DND-41 (cell line): Measurements from ENCODE around the gene MYOF.

Source experiments
- ATAC-seq: fragments of 200-7000 bp; cut with Tn5 transposase; 3 replicates; pipeline ENCODE4 v1.9.1; 2021; ENCODE audit warnings: low read depth; ENCODE audit not compliant: insufficient read depth
- DNase-seq: peaks from one replicate; pipeline ENCODE4 v3.0.0-alpha.2; 2020
- H2AFZ ChIP-seq: 2 replicates; pipeline ENCODE4 v1.6.0; 2012; ENCODE audit warnings: low read depth, low read length
- H3K27ac ChIP-seq: 2 replicates; pipeline ENCODE4 v1.5.1; 2012; ENCODE audit warnings: low read length, inconsistent platforms
- H3K27me3 ChIP-seq: fragments of 200-600 bp; sonication (generic); 2 replicates; pipeline ENCODE4 v1.6.0; 2012; ENCODE audit warnings: low read length, mild to moderate bottlenecking, inconsistent platforms; ENCODE audit not compliant: insufficient read depth, poor library complexity
- H3K36me3 ChIP-seq: 2 replicates; pipeline ENCODE4 v1.5.1; 2012; ENCODE audit warnings: low read length, inconsistent platforms; ENCODE audit not compliant: insufficient read depth
- H3K4me1 ChIP-seq: 2 replicates; pipeline ENCODE4 v1.5.1; 2012; ENCODE audit warnings: mild to moderate bottlenecking, low read length; ENCODE audit not compliant: insufficient read depth
- H3K4me2 ChIP-seq: 2 replicates; pipeline ENCODE4 v1.6.0; 2012; ENCODE audit warnings: mild to moderate bottlenecking, moderate library complexity, low read length, inconsistent platforms; ENCODE audit not compliant: insufficient read depth
- H3K4me3 ChIP-seq, 2 experiments: fragments of 200-600 bp in 1 of 2; shearing (Covaris generic) in 1 of 2; 2 replicates each; pipeline ENCODE4 v1.5.1; 2012 to 2016; ENCODE audit warnings: inconsistent platforms in 2 of 2, low read length in 2 of 2, mild to moderate bottlenecking in 2 of 2, low read depth in 1 of 2, moderate library complexity in 1 of 2
- H3K79me2 ChIP-seq: 2 replicates; pipeline ENCODE4 v1.6.0; 2012; ENCODE audit warnings: low read length, inconsistent platforms; ENCODE audit not compliant: insufficient read depth
- H3K9ac ChIP-seq: 2 replicates; pipeline ENCODE4 v1.6.0; 2012; ENCODE audit warnings: low read depth, mild to moderate bottlenecking, inconsistent platforms, low read length, moderate library complexity
- H3K9me3 ChIP-seq: 2 replicates; pipeline ENCODE4 v1.5.1; 2012; ENCODE audit warnings: low read length, moderate library complexity, mild to moderate bottlenecking, inconsistent platforms; ENCODE audit not compliant: insufficient read depth, severe bottlenecking
- H4K20me1 ChIP-seq: 2 replicates; pipeline ENCODE4 v1.6.0; 2012; ENCODE audit warnings: low read length; ENCODE audit not compliant: insufficient read depth
- EZH2 ChIP-seq: IDR thresholded peaks from 3 replicates; pipeline ENCODE4 v1.6.1; 2012; ENCODE audit warnings: borderline replicate concordance, low read depth, mild to moderate bottlenecking, moderate library complexity, low read length, inconsistent platforms; ENCODE audit not compliant: severe bottlenecking
- TF ChIP-seq, protein P1 (sequence below): IDR thresholded peaks from 2 replicates; pipeline ENCODE4 v1.5.1; 2012; ENCODE audit warnings: borderline replicate concordance, low read length, moderate library complexity, mild to moderate bottlenecking; ENCODE audit not compliant: poor library complexity, severe bottlenecking; ENCODE audit errors: extremely low read depth

The MYOF gene

DNA sequence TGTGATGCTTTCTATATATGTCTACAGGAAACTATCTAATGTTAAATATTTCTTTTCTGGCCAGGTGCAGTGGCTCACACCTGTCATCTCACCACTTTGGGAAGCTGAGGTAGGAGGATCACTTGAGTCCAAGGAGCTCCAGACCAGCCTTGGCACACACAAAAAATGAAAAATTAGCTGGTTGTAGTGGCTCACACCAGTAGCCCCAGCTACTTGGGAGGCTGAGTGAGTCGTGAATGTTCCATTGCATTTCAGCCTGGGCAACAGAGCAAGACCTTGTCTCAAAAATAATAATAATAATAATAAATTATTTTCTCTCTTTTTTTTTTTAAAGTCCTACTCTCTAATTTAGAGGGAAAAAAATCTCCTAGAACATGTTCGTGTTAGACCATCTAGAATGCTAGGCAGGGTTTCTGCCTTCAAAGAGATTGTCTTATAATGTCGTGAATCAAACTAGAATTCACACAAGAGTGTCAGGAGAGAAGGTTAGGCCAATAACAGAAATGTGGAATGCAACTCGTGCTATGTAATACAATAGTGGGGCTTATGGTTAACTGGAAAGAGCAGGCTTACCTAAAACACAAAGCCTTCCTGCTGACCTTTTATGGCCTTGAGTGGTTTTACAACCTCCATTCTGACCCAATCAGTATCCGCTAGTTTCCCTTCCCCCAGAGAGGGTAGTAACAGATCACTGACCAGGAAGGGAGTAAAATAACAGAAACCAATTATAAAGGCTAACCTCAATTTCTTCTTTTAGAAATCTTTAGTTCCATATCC lies 46.3 kb downstream of the MYOF start:
- H3K4me2 ChIP-seq: no peak overlapping the region
- H4K20me1 ChIP-seq: no peaks in the 10 kb centered on the region
- no peaks in the 10 kb centered on the region for H3K4me1 ChIP-seq
- TF ChIP-seq, protein P1, sequence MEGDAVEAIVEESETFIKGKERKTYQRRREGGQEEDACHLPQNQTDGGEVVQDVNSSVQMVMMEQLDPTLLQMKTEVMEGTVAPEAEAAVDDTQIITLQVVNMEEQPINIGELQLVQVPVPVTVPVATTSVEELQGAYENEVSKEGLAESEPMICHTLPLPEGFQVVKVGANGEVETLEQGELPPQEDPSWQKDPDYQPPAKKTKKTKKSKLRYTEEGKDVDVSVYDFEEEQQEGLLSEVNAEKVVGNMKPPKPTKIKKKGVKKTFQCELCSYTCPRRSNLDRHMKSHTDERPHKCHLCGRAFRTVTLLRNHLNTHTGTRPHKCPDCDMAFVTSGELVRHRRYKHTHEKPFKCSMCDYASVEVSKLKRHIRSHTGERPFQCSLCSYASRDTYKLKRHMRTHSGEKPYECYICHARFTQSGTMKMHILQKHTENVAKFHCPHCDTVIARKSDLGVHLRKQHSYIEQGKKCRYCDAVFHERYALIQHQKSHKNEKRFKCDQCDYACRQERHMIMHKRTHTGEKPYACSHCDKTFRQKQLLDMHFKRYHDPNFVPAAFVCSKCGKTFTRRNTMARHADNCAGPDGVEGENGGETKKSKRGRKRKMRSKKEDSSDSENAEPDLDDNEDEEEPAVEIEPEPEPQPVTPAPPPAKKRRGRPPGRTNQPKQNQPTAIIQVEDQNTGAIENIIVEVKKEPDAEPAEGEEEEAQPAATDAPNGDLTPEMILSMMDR: no peak
- TF ChIP-seq EZH2: no peak
- peaks cover 9% of the 10 kb centered on the region for H3K27me3 ChIP-seq
- no peak overlapping the region for H3K27ac ChIP-seq
- no peak for DNase-seq
- no peak overlapping the region for H2AFZ ChIP-seq
- H3K9me3 ChIP-seq: no peaks in the 10 kb centered on the region
- H3K36me3 ChIP-seq: no peaks in the 10 kb centered on the region
- H3K4me3 ChIP-seq: no peak overlapping the region
- H3K9ac ChIP-seq: no peak overlapping the region
- H3K79me2 ChIP-seq: no peaks in the 10 kb centered on the region
- no peak for ATAC-seq

DNA sequence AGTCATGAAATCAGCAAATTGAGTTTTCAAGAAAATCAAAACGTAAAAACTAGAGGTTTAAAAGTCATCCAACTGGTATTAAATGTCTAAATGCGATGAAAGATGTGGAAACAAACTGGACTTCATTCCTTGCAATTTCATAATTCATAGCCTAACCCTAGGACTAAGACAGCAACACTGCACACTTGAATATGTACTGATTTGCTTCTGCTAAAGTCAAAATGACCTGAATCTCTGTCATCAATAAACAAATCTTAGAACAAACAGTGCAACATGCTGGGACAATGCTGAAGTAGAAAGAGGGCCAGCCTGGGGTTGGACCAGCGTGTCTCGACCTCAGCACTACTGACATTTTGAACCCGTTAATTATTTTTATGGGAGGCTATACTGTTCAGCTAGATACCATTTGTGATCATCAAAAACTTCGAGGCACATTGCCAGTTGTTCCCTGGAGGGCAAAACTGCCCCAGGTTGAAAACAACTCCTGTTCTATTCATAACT lies 47.1 kb downstream of the MYOF start:
- H3K27ac ChIP-seq: no peak overlapping the region
- TF ChIP-seq, protein P1: no peak
- no peak for TF ChIP-seq EZH2
- no peaks in the 10 kb centered on the region for H4K20me1 ChIP-seq
- no peak overlapping the region for H3K9ac ChIP-seq
- H2AFZ ChIP-seq: no peak overlapping the region
- ATAC-seq (no peak), DNase-seq (no peak)
- H3K4me2 ChIP-seq: no peak overlapping the region
- peaks cover 5% of the 10 kb centered on the region for H3K27me3 ChIP-seq
- H3K79me2 ChIP-seq: no peaks in the 10 kb centered on the region
- H3K4me3 ChIP-seq: no peak overlapping the region
- no peaks in the 10 kb centered on the region for H3K4me1 ChIP-seq
- H3K36me3 ChIP-seq: no peaks in the 10 kb centered on the region
- H3K9me3 ChIP-seq: no peaks in the 10 kb centered on the region

DNA sequence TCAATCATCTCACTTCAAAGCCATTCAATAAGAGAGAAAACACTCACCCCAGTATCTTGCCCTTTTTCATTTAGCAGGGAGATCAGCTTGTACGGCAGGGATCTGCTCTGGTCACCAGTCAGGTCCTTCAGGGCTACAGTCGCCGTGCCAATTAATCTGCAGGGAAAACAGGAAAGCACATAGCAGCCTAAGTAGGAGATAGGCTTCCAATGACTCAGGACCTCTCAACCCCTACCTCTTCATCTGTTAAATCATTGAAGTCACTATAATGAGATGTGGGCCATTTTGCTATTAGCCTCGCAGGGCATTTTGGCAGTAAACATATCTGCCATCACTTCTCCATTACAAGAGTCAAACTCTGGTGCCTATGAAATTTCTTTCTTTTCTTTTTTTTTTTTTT lies 50.8 kb downstream of the MYOF start:
- Histone ChIP-seq H3K4me3 (no peak overlapping the region), H2AFZ (no peak overlapping the region), H3K9me3 (no peaks in the 10 kb centered on the region), H3K36me3 (no peaks in the 10 kb centered on the region), H3K9ac (no peak overlapping the region), H3K27ac (no peak overlapping the region), H3K4me1 (no peaks in the 10 kb centered on the region), H3K4me2 (no peak overlapping the region), H4K20me1 (no peaks in the 10 kb centered on the region), H3K27me3 (peaks cover 3% of the 10 kb centered on the region), H3K79me2 (no peaks in the 10 kb centered on the region)
- TF ChIP-seq, protein P1: no peak
- no peak for TF ChIP-seq EZH2
- DNase-seq (no peak), ATAC-seq (no peak)
